C4-2B (cell line): ENCODE measurements around the gene BRICD5.

Experiments
- ZFX ChIP-seq: fragments of 450-650 bp; IDR thresholded peaks from 2 replicates; pipeline ENCODE4 v1.6.1; 2017
- TF ChIP-seq, protein P1 (sequence below): fragments of 450-650 bp; conservative IDR thresholded peaks from 2 replicates; pipeline ENCODE4 v1.5.1; 2017; ENCODE audit warnings: mild to moderate bottlenecking

DNA sequence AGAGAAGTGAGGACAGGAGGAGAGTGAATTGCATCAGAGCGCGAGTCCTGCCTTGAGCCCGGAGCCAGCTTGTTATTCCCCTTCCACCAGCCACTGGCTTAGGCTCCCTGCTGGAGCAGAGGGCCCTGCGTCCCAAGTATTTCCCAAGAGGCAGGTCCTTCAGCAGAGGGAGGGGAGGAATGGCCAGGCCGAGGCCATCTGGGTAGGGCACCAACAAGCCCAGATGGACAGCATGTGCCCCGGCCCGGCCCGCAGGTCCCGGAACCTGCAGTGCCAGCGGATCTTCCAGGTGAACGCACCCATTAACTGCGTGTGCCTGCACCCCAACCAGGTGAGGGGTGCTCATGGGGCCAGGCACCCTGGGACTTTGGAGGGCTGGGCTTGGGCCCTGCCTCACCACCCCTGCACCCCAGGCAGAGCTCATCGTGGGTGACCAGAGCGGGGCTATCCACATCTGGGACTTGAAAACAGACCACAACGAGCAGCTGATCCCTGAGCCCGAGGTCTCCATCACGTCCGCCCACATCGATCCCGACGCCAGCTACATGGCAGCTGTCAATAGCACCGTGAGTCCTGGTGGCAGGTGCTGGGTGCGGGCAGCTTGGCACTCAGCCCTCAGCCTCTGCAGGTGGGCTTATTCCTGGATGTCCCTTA lies 3.8 kb downstream of the BRICD5 start:
- TF ChIP-seq, protein P1, sequence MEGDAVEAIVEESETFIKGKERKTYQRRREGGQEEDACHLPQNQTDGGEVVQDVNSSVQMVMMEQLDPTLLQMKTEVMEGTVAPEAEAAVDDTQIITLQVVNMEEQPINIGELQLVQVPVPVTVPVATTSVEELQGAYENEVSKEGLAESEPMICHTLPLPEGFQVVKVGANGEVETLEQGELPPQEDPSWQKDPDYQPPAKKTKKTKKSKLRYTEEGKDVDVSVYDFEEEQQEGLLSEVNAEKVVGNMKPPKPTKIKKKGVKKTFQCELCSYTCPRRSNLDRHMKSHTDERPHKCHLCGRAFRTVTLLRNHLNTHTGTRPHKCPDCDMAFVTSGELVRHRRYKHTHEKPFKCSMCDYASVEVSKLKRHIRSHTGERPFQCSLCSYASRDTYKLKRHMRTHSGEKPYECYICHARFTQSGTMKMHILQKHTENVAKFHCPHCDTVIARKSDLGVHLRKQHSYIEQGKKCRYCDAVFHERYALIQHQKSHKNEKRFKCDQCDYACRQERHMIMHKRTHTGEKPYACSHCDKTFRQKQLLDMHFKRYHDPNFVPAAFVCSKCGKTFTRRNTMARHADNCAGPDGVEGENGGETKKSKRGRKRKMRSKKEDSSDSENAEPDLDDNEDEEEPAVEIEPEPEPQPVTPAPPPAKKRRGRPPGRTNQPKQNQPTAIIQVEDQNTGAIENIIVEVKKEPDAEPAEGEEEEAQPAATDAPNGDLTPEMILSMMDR: no peak
- TF ChIP-seq ZFX: no peak
